IMR-90 (cell line): ENCODE measurements around the gene PYGB. TPM values are rescaled to one million over a fixed set of nuclear protein-coding genes. Genes with fewer than 3 reads are reported as not detected.

Source experiments
- ATAC-seq: fragments of 200-7000 bp; cut with Tn5 transposase; 2 replicates; pipeline ENCODE4 v1.9.1; 2020; ENCODE audit warnings: low read depth, mild to moderate bottlenecking, moderate library complexity
- BruUV-seq: library from RNA; stranded (reverse); fragments of 400-500 nt; replicated peaks from 2 replicates; lab custom pipeline; 2021; lab: Mats Ljungman, UMichigan
- CTCF ChIA-PET: fragments of 300-600 bp; formaldehyde crosslinking; extraction: SDS; loops from one replicate; lab custom pipeline; 2021; ENCODE audit warnings: antibody characterized with exemption; lab: Yijun Ruan, JAX
- POLR2A ChIA-PET: fragments of 300-600 bp; sonication (Branson Sonifier 250); formaldehyde crosslinking; loops from one replicate; lab custom pipeline; 2022; ENCODE audit warnings: antibody characterized with exemption; ENCODE audit not compliant: unreplicated experiment; lab: Charles Lee
- DNase-seq: peaks from one replicate; pipeline ENCODE4 v3.0.0; 2013
- H2AFZ ChIP-seq: replicated peaks from 2 replicates; pipeline ENCODE3; 2013; ENCODE audit warnings: low read length, mild to moderate bottlenecking; ENCODE audit not compliant: poor library complexity
- H2AK5ac ChIP-seq: 2 replicates; pipeline ENCODE4 v1.6.1; 2013; ENCODE audit warnings: low read depth, low read length, inconsistent platforms
- H2AK9ac ChIP-seq: replicated peaks from 2 replicates; pipeline ENCODE3; 2013; ENCODE audit warnings: mild to moderate bottlenecking, low read depth, low read length, moderate library complexity; ENCODE audit not compliant: poor library complexity
- H2BK120ac ChIP-seq: 2 replicates; pipeline ENCODE4 v1.6.1; 2013; ENCODE audit warnings: low read depth, low read length, inconsistent platforms
- H2BK15ac ChIP-seq: 3 replicates; pipeline ENCODE4 v1.6.1; 2013; ENCODE audit warnings: low read depth, low read length, inconsistent platforms
- H2BK20ac ChIP-seq: 2 replicates; pipeline ENCODE4 v1.6.1; 2013; ENCODE audit warnings: low read depth, mild to moderate bottlenecking, inconsistent platforms, low read length, moderate library complexity
- H2BK5ac ChIP-seq: 2 replicates; pipeline ENCODE4 v1.6.1; 2013; ENCODE audit warnings: mild to moderate bottlenecking, low read depth, low read length, inconsistent platforms; ENCODE audit not compliant: poor library complexity, severe bottlenecking
- H3K14ac ChIP-seq: replicated peaks from 2 replicates; pipeline ENCODE4 v1.6.1; 2013; ENCODE audit warnings: low read depth, low read length, inconsistent platforms
- H3K18ac ChIP-seq: 2 replicates; pipeline ENCODE4 v1.6.1; 2013; ENCODE audit warnings: low read depth, low read length, control low read depth
- H3K23ac ChIP-seq: 2 replicates; pipeline ENCODE4 v1.6.1; 2013; ENCODE audit warnings: low read depth, low read length, inconsistent platforms
- H3K27ac ChIP-seq: 2 replicates; pipeline ENCODE4 v1.5.1; 2013; ENCODE audit warnings: mild to moderate bottlenecking, control low read depth, low read length; ENCODE audit not compliant: insufficient read depth
- H3K27me3 ChIP-seq: 2 replicates; pipeline ENCODE4 v1.6.1; 2013; ENCODE audit warnings: low read length; ENCODE audit not compliant: control insufficient read depth, insufficient read depth
- H3K36me3 ChIP-seq: 2 replicates; pipeline ENCODE4 v1.6.1; 2013; ENCODE audit warnings: low read length, mixed read lengths; ENCODE audit not compliant: control insufficient read depth, insufficient read depth
- H3K4ac ChIP-seq: 2 replicates; pipeline ENCODE4 v1.6.1; 2013; ENCODE audit warnings: low read depth, low read length, inconsistent platforms
- H3K4me1 ChIP-seq: 2 replicates; pipeline ENCODE4 v1.6.1; 2013; ENCODE audit warnings: low read length, mixed read lengths; ENCODE audit not compliant: control insufficient read depth, insufficient read depth
- H3K4me2 ChIP-seq: 2 replicates; pipeline ENCODE4 v1.6.1; 2013; ENCODE audit warnings: low read depth, mild to moderate bottlenecking, control low read depth, low read length, moderate library complexity
- H3K4me3 ChIP-seq: 2 replicates; pipeline ENCODE4 v1.5.1; 2013; ENCODE audit warnings: low read depth, mild to moderate bottlenecking, control low read depth, low read length, moderate library complexity; ENCODE audit not compliant: insufficient read depth
- H3K56ac ChIP-seq: 2 replicates; pipeline ENCODE4 v1.6.1; 2013; ENCODE audit warnings: low read length, inconsistent platforms; ENCODE audit not compliant: insufficient read depth; ENCODE audit errors: extremely low read depth
- H3K79me1 ChIP-seq, 2 experiments: 2 replicates each; pipeline ENCODE4 v1.6.1; 2013; ENCODE audit warnings: low read length in 2 of 2, inconsistent platforms in 1 of 2, low read depth in 1 of 2
- H3K9ac ChIP-seq: 2 replicates; pipeline ENCODE4 v1.6.1; 2013; ENCODE audit warnings: low read depth, low read length, control low read depth
- H3K9me1 ChIP-seq: 2 replicates; pipeline ENCODE4 v1.6.1; 2013; ENCODE audit warnings: low read length, inconsistent platforms; ENCODE audit not compliant: insufficient read depth
- H3K9me3 ChIP-seq: 2 replicates; pipeline ENCODE4 v1.6.1; 2013; ENCODE audit warnings: low read length; ENCODE audit not compliant: control insufficient read depth, insufficient read depth
- H4K20me1 ChIP-seq: 2 replicates; pipeline ENCODE4 v1.6.1; 2013; ENCODE audit warnings: low read length, inconsistent platforms; ENCODE audit not compliant: insufficient read depth
- H4K5ac ChIP-seq: 2 replicates; pipeline ENCODE4 v1.6.1; 2013; ENCODE audit warnings: mild to moderate bottlenecking, low read depth, low read length, control low read depth
- H4K8ac ChIP-seq, 2 experiments: 2 replicates each; pipeline ENCODE4 v1.6.1; 2013; ENCODE audit warnings: low read depth in 2 of 2, low read length in 2 of 2, control low read depth in 1 of 2, inconsistent platforms in 1 of 2
- H4K91ac ChIP-seq: 2 replicates; pipeline ENCODE4 v1.6.1; 2013; ENCODE audit warnings: low read depth, low read length, inconsistent platforms; ENCODE audit not compliant: insufficient read depth
- CTCF ChIP-seq: conservative IDR thresholded peaks from 2 replicates; pipeline ENCODE4 v1.5.1; 2012; ENCODE audit warnings: mild to moderate bottlenecking, low read depth, low read length, improper control_type of control experiment
- RCOR1 ChIP-seq: IDR thresholded peaks from 2 replicates; pipeline ENCODE4 v1.6.1; 2012; ENCODE audit warnings: mild to moderate bottlenecking, low read length, improper control_type of control experiment; ENCODE audit not compliant: insufficient replicate concordance
- WGBS, 2 experiments: methylation state at CpG; one replicate each; pipeline versions ENCODE4 v1.1.5 to v1.1.7; 2013; ENCODE audit warnings: missing lambda C conversion rate in 2 of 2; ENCODE audit not compliant: insufficient read length in 1 of 2; ENCODE audit errors: extremely low coverage in 2 of 2; 5-methylcytosine and 5-hydroxymethylcytosine counted together
- dilution Hi-C: fragments of 300-500 bp; cut with HindIII; formaldehyde crosslinking; loops from one replicate; pipeline ENCODE4 v1.14.3; 2018; ENCODE audit warnings: low sequenced_read_pairs; ENCODE audit not compliant: unreplicated experiment
- in situ Hi-C: fragments of 300-500 bp; cut with MboI; formaldehyde crosslinking; loops from 3 replicates; pipeline ENCODE4 v1.14.3; 2019; ENCODE audit warnings: low sequenced_read_pairs, inconsistent platforms, mixed read lengths
- intact Hi-C: fragments of 100-400 bp; cut with micrococcal nuclease; formaldehyde crosslinking; loops from 2 replicates; pipeline ENCODE4 v1.10.0; 2022
- polyA plus RNA-seq, 3 experiments: library from polyadenylated mRNA; depleted of rRNA; stranded (reverse); fragments of >200 nt; gene quantifications; 2 replicates each; pipeline ENCODE4 v1.2.3, GENCODE V29; 2012; ENCODE audit warnings: low replicate concordance in 1 of 3
- total RNA-seq: library from RNA; depleted of rRNA; stranded (reverse); fragments of >200 nt; gene quantifications from 2 replicates; pipeline ENCODE4 v1.2.3, GENCODE V29; 2012

PYGB gene
- total and polyA plus RNA-seq, 2 of the 4 experiments (the other 2 are of a cell fraction) = 72.4 to 83.1 TPM

GRCh38 chr20:25215521-25215920 is 32.4 kb upstream of the PYGB start:
- no peak overlapping the region for H2BK15ac ChIP-seq
- 95% methylated on average over 2 of the region's 10 CpGs; no CpG with 5 or more reads in 1 of the 2 experiments for WGBS, 2 experiments
- H3K23ac ChIP-seq = no peak overlapping the region
- no peak overlapping the region for H2BK120ac ChIP-seq
- no peak overlapping the region for H4K8ac ChIP-seq
- no peak overlapping the region for H2AK9ac ChIP-seq
- ChIA-PET CTCF (no interaction called here), POLR2A (no interaction called here)
- no peak for TF ChIP-seq RCOR1
- no peak for TF ChIP-seq CTCF
- H3K18ac ChIP-seq = no peak overlapping the region
- intact Hi-C loops = no loop called here
- in situ Hi-C loops = loop anchor here (10.0 kb wide), 2 partner anchors 49 to 169 kb away; no protein-coding TSS in a partner anchor
- H3K4me2 ChIP-seq = no peak overlapping the region
- ATAC-seq (no peak), DNase-seq (no peak)
- no peak overlapping the region for H3K4ac ChIP-seq
- H2AK5ac ChIP-seq = no peak overlapping the region
- H3K9me3 ChIP-seq = no peaks in the 10 kb centered on the region
- no peak overlapping the region for H3K27ac ChIP-seq
- no peak overlapping the region for H4K5ac ChIP-seq
- no peak overlapping the region for H3K4me3 ChIP-seq
- H4K20me1 ChIP-seq = no peaks in the 10 kb centered on the region
- H2BK5ac ChIP-seq = no peak overlapping the region
- H3K9ac ChIP-seq = no peak overlapping the region
- no TSS peak for BruUV-seq
- peaks cover 34% of the 10 kb centered on the region for H3K36me3 ChIP-seq
- H3K9me1 ChIP-seq = no peaks in the 10 kb centered on the region; the same call in 1 of the 2 replicates
- no peaks in the 10 kb centered on the region for H3K4me1 ChIP-seq
- H4K91ac ChIP-seq = no peak overlapping the region
- no peak overlapping the region for H2AFZ ChIP-seq
- no peak overlapping the region for H2BK20ac ChIP-seq
- no peak overlapping the region for H3K14ac ChIP-seq
- no peak overlapping the region for H3K56ac ChIP-seq
- dilution Hi-C loops = no loop called here
- H3K27me3 ChIP-seq = no peaks in the 10 kb centered on the region
- H3K79me1 ChIP-seq = 0 out of 4 replicates have a peak, but pooled peaks cover 0 to 6% of the 10 kb centered on the region in 2 experiments
